HG03135 (cell line): ENCODE data around the gene GUCY2C.

ENCODE experiments used
- ATAC-seq: cut with Tn5 transposase; IDR thresholded peaks from one replicate; pipeline ENCODE4 v1.9.1; 2021; ENCODE audit warnings: mild to moderate bottlenecking, moderate library complexity; ENCODE audit not compliant: unreplicated experiment

Gene GUCY2C

DNA sequence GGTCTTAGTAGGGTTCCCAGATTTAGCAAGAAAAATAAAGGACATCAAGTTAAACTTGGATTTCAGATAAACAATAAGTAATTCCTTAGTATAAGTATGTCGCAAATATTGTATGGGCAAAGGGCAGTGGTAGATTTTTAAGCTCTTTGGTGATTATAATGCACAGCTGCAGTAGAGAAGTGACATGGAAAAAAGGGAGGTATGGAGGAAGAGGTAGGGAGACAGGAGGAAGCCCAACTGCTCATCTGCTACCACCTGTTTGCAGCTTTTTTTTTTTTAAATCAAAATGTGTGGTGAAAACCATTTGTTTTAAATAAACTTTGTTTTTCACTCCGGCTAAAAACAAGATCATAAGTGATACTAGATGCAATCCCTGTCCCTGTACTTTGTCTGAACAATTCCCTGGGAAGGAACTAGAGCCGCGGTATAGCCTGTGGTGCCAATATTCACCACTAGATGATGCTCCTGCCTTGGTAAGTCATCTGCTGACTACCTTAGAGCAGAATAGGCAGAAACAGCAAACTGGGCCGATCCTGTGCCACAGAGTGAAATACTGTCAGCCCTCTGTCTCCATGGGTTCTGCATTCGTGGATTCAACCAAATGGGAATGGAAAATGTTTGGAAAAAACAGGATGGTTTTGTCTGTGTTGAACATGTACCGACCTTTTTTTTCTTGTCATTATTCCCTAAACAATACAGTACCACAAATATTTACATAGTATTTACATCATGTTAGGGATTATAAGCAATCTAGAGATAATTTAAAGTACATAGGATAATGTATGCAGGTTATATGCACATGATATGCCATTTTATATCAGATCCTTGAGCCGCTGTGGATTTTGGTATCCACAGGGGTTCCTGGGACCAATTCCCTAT is 66.3 kb downstream of the GUCY2C start:
- no peak for ATAC-seq

DNA sequence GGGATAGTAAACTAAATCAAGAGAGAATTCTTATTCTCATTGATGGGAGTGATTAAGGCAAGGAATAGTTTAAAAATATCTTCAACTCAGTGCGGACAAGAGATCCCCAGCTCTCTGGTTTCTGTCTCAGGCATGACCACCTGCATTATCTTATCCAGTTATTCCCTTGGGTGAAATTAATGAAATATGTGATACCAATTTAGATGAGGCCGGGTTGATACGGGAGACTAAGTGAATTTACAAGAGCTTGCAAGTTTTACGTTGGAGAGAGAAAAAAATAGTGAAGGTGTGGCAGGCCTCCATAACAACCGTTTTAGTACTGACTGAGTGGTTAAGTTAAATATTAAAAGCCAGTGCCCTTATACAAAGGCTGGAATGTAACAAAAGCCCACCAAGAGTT is 67.6 kb downstream of the GUCY2C start:
- no peak for ATAC-seq

- ATAC-seq, result peak; percentile 89
Observed at GRCh38 chr12:14621826-14622225, 74.6 kb downstream of the GUCY2C start.

- peak; percentile 59 for ATAC-seq
Observed at GRCh38 chr12:14619741-14620501, 76.5 kb downstream of the GUCY2C start.

- ATAC-seq, result no peak
Observed at GRCh38 chr12:14618983-14619382, 77.4 kb downstream of the GUCY2C start.

DNA sequence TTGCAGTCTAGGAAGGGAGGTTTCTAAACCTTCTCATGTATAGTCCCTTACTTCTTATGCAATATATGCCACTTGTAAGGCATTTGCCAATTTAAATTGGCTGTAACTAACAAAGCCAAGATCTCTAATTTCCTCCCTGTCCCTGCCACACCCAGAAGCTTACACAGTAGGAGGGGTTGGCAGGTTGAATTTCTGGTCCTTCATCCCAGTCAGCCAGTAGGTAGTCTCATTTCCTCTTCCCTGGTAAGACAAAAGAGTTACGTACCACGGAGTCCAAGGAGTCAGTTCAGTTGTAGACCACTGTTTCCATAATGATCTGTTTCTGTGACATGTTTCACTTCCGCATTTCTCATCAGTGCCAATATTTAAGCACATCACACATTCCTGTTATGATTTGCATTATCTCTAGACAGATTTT is 81.7 kb downstream of the GUCY2C start:
- peak; percentile 46 for ATAC-seq

- peak; percentile 94 for ATAC-seq
Observed at GRCh38 chr12:14613718-14614117, 82.7 kb downstream of the GUCY2C start.

DNA sequence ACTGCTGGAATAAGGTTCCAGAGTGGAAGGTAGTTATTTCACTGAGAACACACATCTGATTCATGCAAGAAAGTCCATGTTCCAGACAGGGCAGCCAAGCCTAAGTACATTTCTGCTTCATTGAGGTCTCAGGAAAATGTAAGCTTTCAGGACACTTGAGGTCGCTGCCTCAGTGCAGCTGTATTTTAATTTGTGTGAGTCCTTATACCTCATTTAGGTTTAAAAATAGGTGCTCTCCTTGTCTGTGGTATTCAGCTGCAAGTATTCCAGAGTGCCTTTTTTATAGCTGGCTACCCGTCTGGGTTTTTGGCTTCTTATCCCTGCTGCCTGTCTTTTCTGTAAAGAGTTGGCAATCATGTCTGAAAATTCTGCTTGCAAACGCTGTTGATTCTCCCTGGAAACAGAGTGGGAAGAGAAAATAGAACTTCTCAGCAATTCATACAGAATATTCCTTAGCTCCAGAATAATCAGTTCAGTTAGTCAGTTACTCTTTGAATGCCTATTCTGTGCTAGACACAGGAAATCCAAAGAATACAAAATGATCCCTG is 83.4 kb downstream of the GUCY2C start:
- no peak for ATAC-seq

DNA sequence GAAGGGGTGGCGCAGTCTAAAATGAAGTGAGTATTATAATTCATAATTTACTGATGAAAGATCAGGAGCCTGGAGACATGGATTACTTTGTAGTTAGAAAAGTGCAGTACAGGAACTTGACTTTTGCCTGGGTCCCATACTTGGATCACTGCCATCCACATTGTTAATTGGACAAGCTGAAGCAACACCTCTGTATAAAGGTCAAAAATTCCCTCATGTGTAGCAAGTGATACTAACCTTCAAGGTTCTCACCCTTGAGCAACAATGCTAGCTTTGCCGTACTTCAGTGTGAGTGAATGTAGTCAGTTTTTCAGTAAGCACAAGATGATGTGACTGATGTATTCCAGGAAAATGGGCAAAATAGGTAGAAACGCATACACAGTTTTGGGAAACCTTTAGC is 84.1 kb downstream of the GUCY2C start:
- ATAC-seq, result no peak

- no peak for ATAC-seq
Observed at GRCh38 chr12:14611640-14612203, 84.7 kb downstream of the GUCY2C start.

DNA sequence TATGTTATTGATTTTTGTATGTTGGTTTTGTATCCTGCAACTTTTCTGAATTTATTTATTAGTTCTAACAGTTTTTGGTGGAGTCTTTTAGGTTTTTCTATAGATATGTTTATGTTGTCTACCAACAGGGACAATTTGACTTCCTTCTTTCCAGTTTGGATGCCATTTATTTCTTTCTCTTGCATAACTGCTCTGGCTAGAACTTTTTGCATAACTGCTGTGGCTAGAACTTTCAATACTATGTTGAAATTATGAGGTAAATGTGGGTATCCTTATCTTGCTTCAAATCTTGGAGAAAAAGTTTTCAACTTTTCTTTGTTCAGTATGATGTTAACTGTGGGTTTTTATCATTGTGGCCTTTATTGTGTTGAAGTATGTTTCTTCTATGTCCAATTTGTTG is 88.8 kb downstream of the GUCY2C start:
- ATAC-seq, result no peak

- no peak for ATAC-seq
Observed at GRCh38 chr12:14605401-14605989, 90.9 kb downstream of the GUCY2C start.

GRCh38 chr12:14601692-14602478 is 94.5 kb downstream of the GUCY2C start:
- no peak for ATAC-seq

DNA sequence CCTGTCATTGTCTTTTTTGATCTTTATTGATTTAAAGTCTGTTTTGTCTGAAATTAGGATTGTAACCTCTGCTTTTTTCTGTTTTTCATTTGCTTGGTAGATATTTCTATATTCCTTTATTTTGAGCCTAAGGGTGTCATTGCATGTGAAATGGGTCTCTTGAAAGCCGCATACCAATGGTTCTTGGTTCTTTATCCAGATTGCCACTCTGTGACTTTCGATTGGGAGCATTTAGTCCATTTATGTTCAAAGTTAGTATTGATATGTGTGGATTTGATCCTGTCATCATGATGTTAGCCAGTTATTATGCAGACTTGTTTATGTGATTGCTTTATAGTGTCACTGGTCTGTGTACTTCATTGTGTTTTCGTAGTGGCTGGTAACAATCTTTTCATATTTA is 98.9 kb downstream of the GUCY2C start:
- no peak for ATAC-seq

DNA sequence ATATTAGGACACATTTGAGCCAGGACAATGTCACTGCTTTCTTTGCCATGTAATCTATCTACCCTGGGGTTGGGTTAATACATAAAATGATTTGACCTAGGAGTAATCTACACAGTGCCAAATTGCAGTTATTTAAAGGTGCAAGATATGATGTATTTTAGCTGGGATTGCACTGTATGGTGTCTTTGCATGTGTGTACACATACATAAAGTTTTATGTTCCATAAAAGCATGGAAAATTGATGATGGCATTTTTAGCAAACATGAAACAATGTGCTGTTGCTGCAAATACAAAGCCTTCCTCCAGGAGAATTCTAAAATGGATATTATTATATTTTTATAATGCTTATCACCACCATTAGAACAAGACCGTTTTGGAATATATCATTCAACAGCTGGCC is 104.7 kb downstream of the GUCY2C start:
- ATAC-seq, result no peak

DNA sequence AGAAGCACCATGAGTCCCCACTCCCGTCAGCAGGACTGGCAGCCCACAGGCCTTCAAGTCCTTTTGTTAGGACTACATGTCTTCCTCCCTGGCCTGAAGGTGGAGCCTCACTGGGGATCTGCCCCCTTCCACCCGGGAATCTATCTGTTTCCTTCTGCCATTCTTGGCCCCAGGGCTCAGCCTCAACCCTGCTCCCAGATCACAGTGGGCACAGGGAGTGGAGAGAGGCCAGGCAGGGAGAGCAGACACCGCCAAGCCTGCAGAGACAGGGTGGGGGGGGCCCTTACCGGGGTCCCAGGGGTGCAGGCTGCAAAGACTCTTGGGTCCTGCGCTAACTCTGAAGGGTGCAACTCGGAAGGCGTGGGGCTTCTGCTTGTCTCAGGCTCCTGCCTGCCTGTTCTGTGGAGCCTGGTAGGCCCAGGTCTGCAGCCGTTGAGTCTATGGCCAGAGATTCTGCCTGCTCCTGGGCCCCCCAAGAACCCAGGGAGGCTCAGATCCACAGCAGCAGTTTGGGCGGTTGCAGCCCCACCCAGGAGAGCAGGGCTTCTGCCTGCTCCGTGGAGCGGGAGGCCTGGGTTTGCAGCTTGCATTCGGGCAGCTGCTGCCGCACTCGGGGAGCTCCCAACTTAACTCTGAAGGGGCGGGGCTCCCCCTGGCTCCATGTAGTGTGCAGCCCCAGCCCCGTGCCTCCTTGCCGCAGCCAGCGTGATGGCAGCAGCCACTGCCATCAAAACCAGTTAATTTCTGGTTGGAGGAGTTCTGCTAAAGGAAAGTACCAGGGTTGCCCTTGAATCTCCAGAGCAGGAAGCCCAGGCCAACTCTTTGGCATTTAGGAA is 107.0 kb downstream of the GUCY2C start:
- ATAC-seq, result no peak

DNA sequence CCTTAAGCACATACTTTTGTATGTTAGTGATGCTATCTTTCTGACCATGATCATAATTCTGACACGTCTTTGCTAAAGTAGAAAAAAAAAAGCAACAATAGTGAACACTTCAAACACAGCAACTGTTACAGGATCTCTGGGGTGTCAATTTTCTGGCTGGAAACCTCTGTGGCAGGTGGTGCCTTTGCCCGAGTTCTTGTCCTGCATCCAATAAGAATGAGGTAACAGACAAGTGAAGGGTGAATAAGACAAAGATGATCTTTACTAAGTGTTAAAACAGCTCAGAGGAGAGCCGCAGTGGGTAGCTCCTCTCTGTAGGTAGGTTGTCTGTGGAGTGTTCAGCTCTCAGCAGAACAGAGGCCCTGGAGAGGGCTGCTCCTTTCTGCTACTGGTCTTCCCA is 107.8 kb downstream of the GUCY2C start:
- no peak for ATAC-seq

- ATAC-seq, result no peak
Observed at GRCh38 chr12:14578646-14579045, 117.8 kb downstream of the GUCY2C start.

- ATAC-seq, result no peak
Observed at GRCh38 chr12:14577344-14577743, 119.1 kb downstream of the GUCY2C start.
